Hepatocyte (in vitro differentiated cells): ENCODE results near the gene PTH1R. TPM values are rescaled to one million over a fixed set of nuclear protein-coding genes. Genes with fewer than 3 reads are reported as not detected.

Experiments used
- DNase-seq: peaks from one replicate; pipeline ENCODE4 v3.0.0-alpha.2; 2016; ENCODE audit warnings: low spot score
- H2AFZ ChIP-seq: fragments of 200-600 bp; sonication (generic); 2 replicates; pipeline ENCODE4 v1.6.0; 2016; ENCODE audit warnings: antibody characterized with exemption, mild to moderate bottlenecking
- H3K27ac ChIP-seq: fragments of 200-600 bp; sonication (generic); 2 replicates; pipeline ENCODE4 v1.5.1; 2016; ENCODE audit warnings: mild to moderate bottlenecking
- H3K27me3 ChIP-seq: fragments of 200-600 bp; sonication (generic); 2 replicates; pipeline ENCODE4 v1.6.1; 2016
- H3K36me3 ChIP-seq: fragments of 200-600 bp; sonication (generic); replicated peaks from 2 replicates; pipeline ENCODE4 v1.5.1; 2016; ENCODE audit warnings: low read depth; ENCODE audit not compliant: insufficient read depth
- H3K4me1 ChIP-seq: fragments of 200-600 bp; sonication (generic); 2 replicates; pipeline ENCODE4 v1.5.1; 2016; ENCODE audit warnings: mild to moderate bottlenecking, moderate library complexity; ENCODE audit not compliant: insufficient read depth
- H3K4me2 ChIP-seq: fragments of 200-600 bp; sonication (generic); 2 replicates; pipeline ENCODE4 v1.6.0; 2016
- H3K4me3 ChIP-seq: fragments of 200-600 bp; sonication (generic); 2 replicates; pipeline ENCODE4 v1.5.1; 2016; ENCODE audit warnings: mild to moderate bottlenecking
- H3K79me2 ChIP-seq: fragments of 200-600 bp; sonication (generic); 2 replicates; pipeline ENCODE4 v1.6.0; 2017; ENCODE audit warnings: mild to moderate bottlenecking
- H3K9me2 ChIP-seq: fragments of 200-600 bp; sonication (generic); replicated peaks from 2 replicates; pipeline ENCODE4 v1.6.0; 2017; ENCODE audit warnings: mild to moderate bottlenecking; ENCODE audit not compliant: insufficient read depth
- H3K9me3 ChIP-seq: fragments of 200-600 bp; sonication (generic); 2 replicates; pipeline ENCODE4 v1.5.1; 2016; ENCODE audit warnings: low read depth, mild to moderate bottlenecking
- H4K20me1 ChIP-seq: fragments of 200-600 bp; sonication (generic); 2 replicates; pipeline ENCODE4 v1.6.0; 2016; ENCODE audit warnings: mild to moderate bottlenecking; ENCODE audit not compliant: insufficient read depth, poor library complexity, severe bottlenecking
- CTCF ChIP-seq: fragments of 200-600 bp; sonication (generic); IDR thresholded peaks from 2 replicates; pipeline ENCODE4 v1.5.1; 2016; ENCODE audit warnings: antibody characterized with exemption, mild to moderate bottlenecking; ENCODE audit not compliant: poor library complexity
- EZH2 ChIP-seq: fragments of 200-600 bp; sonication (generic); IDR thresholded peaks from 2 replicates; pipeline ENCODE4 v1.6.1; 2016; ENCODE audit warnings: antibody characterized with exemption, mild to moderate bottlenecking, borderline replicate concordance
- EZH2phosphoT487 ChIP-seq: fragments of 200-600 bp; sonication (generic); IDR thresholded peaks from one replicate; pipeline ENCODE4 v1.6.1; 2018; ENCODE audit warnings: antibody characterized with exemption, mild to moderate bottlenecking, low read depth, moderate library complexity; ENCODE audit not compliant: unreplicated experiment, severe bottlenecking
- WGBS: methylation state at CpG from one replicate; pipeline ENCODE4 v1.1.6; 2016; ENCODE audit warnings: low lambda C conversion rate; ENCODE audit errors: missing lambda C conversion rate; 5-methylcytosine and 5-hydroxymethylcytosine counted together
- polyA plus RNA-seq: library from polyadenylated mRNA; unstranded; fragments of >200 nt; fragmentation: Nextera tagmentation; extraction: Ambion mirVana; gene quantifications from 2 replicates; pipeline ENCODE4 v1.2.1, GENCODE V29; 2016
- total RNA-seq: library from RNA; depleted of rRNA; stranded (reverse); fragments of >200 nt; gene quantifications from 2 replicates; pipeline ENCODE4 v1.2.3, GENCODE V29; 2014

PTH1R gene
- total and polyA plus RNA-seq, 2 experiments from 2014 or later = 14.5 to 31.0 TPM

GRCh38 chr3:46947981-46948791 lies 70.7 kb downstream of the PTH1R start:
- Histone ChIP-seq H3K79me2 (peaks cover 76% of the 10 kb centered on the region), H4K20me1 (peaks cover 17% of the 10 kb centered on the region), H3K4me1 (peaks cover 73% of the 10 kb centered on the region), H3K27me3 (no peaks in the 10 kb centered on the region), H3K4me3 (no peak overlapping the region), H2AFZ (no peak overlapping the region), H3K4me2 (peak overlapping the region; percentile 53), H3K9me2 (no peaks in the 10 kb centered on the region), H3K9me3 (no peaks in the 10 kb centered on the region), H3K36me3 (no peaks in the 10 kb centered on the region), H3K27ac (peak overlapping the region; percentile 99)
- WGBS = 51% methylated on average over 19 of the region's 19 CpGs
- peak; percentile 91 for DNase-seq
- TF ChIP-seq EZH2phosphoT487 (no peak), CTCF (no peak), EZH2 (no peak)

- Histone ChIP-seq H2AFZ (no peak overlapping the region), H3K4me1 (peaks cover 68% of the 10 kb centered on the region), H3K79me2 (peaks cover 83% of the 10 kb centered on the region), H3K4me2 (peak overlapping the region; percentile 30), H3K9me2 (no peaks in the 10 kb centered on the region), H3K27ac (peak overlapping the region; percentile 99), H4K20me1 (peaks cover 23% of the 10 kb centered on the region), H3K9me3 (no peaks in the 10 kb centered on the region), H3K27me3 (no peaks in the 10 kb centered on the region), H3K4me3 (no peak overlapping the region), H3K36me3 (no peaks in the 10 kb centered on the region)
- TF ChIP-seq EZH2phosphoT487 = no peak
- no peak for TF ChIP-seq EZH2
- TF ChIP-seq CTCF = no peak
- 56% methylated on average over 6 of the region's 6 CpGs for WGBS
- DNase-seq = peak; percentile 63
Measured at GRCh38 chr3:46948830-46949671, 71.5 kb downstream of the PTH1R start.

- Histone ChIP-seq H3K4me3 (no peak overlapping the region), H3K27ac (peak overlapping the region; percentile 22), H3K79me2 (peaks cover 84% of the 10 kb centered on the region), H4K20me1 (peaks cover 30% of the 10 kb centered on the region), H2AFZ (no peak overlapping the region), H3K9me2 (no peaks in the 10 kb centered on the region), H3K9me3 (no peaks in the 10 kb centered on the region), H3K36me3 (no peaks in the 10 kb centered on the region), H3K27me3 (no peaks in the 10 kb centered on the region), H3K4me2 (no peak overlapping the region), H3K4me1 (peaks cover 62% of the 10 kb centered on the region)
- DNase-seq = no peak
- WGBS = 93% methylated on average over 2 of the region's 2 CpGs
- TF ChIP-seq EZH2phosphoT487 = no peak
- TF ChIP-seq CTCF = no peak
- no peak for TF ChIP-seq EZH2
Measured at GRCh38 chr3:46950177-46950576, 72.7 kb downstream of the PTH1R start.
